ENCODE measurements around the gene CDH22.

DNA sequence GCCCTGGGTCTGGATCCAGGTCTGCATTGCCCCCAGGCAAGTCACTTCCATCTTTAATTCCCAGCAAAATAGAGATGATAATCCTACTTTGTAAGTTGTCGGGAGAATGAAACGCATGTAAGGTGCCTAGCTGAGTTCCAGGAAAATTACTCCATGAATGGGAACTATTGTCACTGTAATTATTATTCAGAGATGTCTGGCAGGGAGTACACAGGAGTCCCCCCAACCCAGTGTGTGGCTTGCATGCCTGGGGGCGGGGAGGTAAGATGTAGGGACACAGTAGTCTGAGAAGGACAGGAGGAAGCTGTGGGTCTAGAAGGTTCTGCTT lies 104.8 kb downstream of the CDH22 start:
- TF ChIP-seq POLR2A (IDR thresholded peaks at IDR 0.05), result no peak
- TF ChIP-seq, protein P1, sequence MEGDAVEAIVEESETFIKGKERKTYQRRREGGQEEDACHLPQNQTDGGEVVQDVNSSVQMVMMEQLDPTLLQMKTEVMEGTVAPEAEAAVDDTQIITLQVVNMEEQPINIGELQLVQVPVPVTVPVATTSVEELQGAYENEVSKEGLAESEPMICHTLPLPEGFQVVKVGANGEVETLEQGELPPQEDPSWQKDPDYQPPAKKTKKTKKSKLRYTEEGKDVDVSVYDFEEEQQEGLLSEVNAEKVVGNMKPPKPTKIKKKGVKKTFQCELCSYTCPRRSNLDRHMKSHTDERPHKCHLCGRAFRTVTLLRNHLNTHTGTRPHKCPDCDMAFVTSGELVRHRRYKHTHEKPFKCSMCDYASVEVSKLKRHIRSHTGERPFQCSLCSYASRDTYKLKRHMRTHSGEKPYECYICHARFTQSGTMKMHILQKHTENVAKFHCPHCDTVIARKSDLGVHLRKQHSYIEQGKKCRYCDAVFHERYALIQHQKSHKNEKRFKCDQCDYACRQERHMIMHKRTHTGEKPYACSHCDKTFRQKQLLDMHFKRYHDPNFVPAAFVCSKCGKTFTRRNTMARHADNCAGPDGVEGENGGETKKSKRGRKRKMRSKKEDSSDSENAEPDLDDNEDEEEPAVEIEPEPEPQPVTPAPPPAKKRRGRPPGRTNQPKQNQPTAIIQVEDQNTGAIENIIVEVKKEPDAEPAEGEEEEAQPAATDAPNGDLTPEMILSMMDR (IDR thresholded peaks at IDR 0.05), result no peak
